AG04449 (cell line): ENCODE results near the gene TBCEL.

Experiments
- CTCF ChIA-PET: fragments of 350-600 bp; formaldehyde crosslinking; extraction: SDS; loops from one replicate; lab custom pipeline; 2021; ENCODE audit warnings: antibody characterized with exemption; lab: Yijun Ruan, JAX
- POLR2A ChIA-PET: fragments of 400-600, 350-600 bp; formaldehyde crosslinking; extraction: SDS; loops from one replicate; lab custom pipeline; 2020; ENCODE audit warnings: antibody characterized with exemption, inconsistent platforms; lab: Yijun Ruan, JAX
- DNase-seq: peaks from one replicate; pipeline ENCODE4 v3.0.0-alpha.2; 2010; ENCODE audit warnings: low read depth, low spot score
- H3K4me3 ChIP-seq: 2 replicates; pipeline ENCODE4 v1.5.1; 2011; ENCODE audit warnings: low read depth, mild to moderate bottlenecking, control low read depth, low read length
- TF ChIP-seq, protein P1 (sequence below): IDR thresholded peaks from one replicate; pipeline ENCODE4 v1.5.1; 2011; ENCODE audit warnings: mild to moderate bottlenecking, moderate library complexity, low read length, control low read depth, inconsistent platforms; ENCODE audit not compliant: insufficient read depth; ENCODE audit errors: missing control alignments

The TBCEL gene

DNA sequence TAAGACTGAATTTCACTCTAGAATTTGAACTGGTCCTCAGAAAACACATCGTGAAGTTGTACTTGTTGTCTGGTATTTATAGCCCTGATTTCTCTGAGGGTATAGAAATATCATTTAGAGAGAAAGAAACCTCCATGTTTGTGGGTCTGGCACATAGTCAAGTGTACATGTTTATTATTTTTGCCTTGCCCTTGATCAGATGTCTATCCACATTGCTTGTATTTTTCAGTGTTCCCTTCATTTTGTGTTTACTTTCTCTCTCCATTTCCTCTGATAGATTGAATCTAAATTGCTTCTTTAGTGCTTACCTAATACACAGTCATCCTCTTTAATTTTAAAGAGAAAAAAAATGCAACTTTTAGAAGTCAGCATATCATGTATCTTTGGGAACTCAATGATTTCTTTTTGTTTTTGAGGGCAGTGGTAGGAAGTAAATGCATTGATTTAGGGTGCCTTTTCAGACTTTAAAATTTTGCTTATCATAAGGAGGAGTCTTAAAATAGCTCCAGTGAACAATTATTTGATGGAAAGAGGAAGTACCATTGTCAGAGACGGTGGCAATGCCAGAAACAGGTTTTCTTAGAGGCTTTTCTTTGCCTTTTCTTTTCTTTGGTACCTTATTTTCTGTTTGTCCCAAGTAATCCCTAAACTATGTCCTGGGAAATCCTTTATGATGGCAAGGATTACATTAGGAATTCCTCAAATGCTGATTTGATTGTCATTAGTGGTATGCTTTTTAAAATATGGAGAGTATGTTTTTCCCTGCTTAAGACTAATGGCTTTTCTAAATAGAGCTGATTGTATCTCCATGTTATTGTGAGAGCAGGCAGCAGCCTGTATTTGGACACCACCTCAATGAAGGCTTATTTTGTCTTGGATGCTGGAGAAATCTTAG is 47.3 kb downstream of the TBCEL start:
- DNase-seq: no peak
- ChIA-PET CTCF (no interaction called here), POLR2A (no interaction called here)
- H3K4me3 ChIP-seq: no peak overlapping the region
- TF ChIP-seq, protein P1, sequence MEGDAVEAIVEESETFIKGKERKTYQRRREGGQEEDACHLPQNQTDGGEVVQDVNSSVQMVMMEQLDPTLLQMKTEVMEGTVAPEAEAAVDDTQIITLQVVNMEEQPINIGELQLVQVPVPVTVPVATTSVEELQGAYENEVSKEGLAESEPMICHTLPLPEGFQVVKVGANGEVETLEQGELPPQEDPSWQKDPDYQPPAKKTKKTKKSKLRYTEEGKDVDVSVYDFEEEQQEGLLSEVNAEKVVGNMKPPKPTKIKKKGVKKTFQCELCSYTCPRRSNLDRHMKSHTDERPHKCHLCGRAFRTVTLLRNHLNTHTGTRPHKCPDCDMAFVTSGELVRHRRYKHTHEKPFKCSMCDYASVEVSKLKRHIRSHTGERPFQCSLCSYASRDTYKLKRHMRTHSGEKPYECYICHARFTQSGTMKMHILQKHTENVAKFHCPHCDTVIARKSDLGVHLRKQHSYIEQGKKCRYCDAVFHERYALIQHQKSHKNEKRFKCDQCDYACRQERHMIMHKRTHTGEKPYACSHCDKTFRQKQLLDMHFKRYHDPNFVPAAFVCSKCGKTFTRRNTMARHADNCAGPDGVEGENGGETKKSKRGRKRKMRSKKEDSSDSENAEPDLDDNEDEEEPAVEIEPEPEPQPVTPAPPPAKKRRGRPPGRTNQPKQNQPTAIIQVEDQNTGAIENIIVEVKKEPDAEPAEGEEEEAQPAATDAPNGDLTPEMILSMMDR: no peak

DNA sequence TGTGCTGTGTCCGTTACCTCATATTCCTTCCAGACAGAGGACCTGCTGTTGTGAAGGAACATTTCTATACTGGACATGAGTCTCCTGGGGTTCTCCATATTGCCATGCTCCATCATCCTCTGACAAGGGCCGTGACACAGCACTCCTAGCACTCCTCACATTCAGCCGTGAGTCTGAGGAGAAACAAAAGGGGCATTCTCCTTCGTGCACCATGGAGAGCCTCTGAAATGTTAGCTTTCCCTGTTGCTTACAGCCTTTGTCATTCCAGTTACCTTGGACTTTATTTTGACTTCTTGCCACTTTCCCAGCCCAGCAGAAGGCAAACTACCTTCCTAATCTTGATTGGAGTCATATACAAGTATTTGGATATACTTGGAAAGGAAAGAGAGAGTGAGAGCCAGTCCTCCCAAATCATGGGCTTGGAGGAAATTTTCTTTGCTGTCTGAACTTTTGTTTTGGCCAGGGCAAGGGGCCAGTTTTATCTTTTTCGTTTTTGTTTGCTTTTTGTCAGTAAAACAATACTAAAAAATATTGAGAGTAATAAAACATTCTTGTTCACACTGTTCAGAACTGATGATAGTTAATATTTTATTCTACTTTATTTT is 48.0 kb downstream of the TBCEL start:
- TF ChIP-seq, protein P1: no peak
- ChIA-PET POLR2A (no interaction called here), CTCF (no interaction called here)
- H3K4me3 ChIP-seq: no peak overlapping the region
- DNase-seq: no peak

DNA sequence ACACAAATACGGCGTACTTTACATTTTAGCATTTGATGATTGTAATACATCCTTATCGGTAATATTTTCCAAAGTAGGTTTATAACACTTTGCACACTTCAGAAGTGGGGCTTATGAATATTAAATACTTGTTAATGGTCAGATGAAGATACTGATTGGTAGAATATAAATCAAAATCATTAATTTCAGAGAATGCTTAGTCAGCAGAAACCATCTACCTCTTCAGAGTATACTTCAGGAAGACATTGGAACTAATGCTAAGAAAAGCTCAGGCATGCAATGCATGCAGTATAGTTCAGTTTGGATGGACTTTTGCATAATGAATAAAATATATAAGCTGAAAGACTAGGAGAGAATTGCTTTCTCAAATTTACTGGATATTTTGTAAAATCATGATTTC is 57.4 kb downstream of the TBCEL start:
- CTCF ChIA-PET: no interaction called here
- POLR2A ChIA-PET: no interaction called here
- TF ChIP-seq, protein P1: no peak
- no peak for DNase-seq
- no peak overlapping the region for H3K4me3 ChIP-seq

DNA sequence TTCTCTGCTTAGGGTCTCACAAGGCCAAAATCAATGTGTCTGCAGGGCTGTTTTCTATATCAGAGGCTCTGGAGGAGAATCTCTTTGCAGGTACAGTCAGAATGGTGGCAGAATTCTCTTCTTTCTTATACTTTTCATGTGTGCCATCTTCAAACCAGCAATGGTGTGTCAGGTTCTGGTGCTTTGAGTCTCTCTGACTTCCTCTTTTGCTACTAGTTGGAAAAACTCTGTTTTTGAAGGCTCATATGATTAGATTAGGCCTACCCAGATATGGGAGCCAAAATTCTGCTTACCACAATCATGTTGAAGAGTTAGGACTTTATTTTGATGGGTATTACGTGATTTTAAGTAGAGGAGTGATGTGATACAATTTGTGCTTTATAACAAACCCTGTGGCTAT is 58.3 kb downstream of the TBCEL start:
- ChIA-PET POLR2A (no interaction called here), CTCF (interaction anchor here (0.9 kb wide), 1 partner anchor 1424 kb away, joined by 3 read pairs; no protein-coding TSS in a partner anchor)
- DNase-seq: no peak
- no peak overlapping the region for H3K4me3 ChIP-seq
- TF ChIP-seq, protein P1: no peak

DNA sequence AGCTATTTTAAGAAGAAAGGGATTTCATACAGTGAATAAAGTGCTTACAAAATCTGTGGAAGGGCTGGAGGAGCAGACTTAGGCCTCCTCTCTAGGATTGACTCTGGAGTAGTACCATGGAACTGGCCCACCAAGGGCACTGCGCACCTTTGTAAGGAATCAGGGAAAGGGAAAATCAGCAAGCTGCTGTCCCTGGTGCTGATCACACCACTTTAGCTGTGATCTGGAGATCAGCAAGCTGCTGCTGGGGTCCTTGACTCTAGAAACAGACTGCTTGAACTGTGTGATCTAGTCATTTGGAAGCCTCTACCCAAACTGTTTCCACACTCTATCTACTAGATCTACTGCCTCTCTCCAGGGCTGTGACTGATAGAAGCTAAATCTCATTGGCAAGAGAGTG is 58.8 kb downstream of the TBCEL start:
- no peak overlapping the region for H3K4me3 ChIP-seq
- ChIA-PET POLR2A (no interaction called here), CTCF (interaction anchor here (0.9 kb wide), 1 partner anchor 1423 kb away, joined by 3 read pairs; no protein-coding TSS in a partner anchor)
- TF ChIP-seq, protein P1: no peak
- DNase-seq: no peak

DNA sequence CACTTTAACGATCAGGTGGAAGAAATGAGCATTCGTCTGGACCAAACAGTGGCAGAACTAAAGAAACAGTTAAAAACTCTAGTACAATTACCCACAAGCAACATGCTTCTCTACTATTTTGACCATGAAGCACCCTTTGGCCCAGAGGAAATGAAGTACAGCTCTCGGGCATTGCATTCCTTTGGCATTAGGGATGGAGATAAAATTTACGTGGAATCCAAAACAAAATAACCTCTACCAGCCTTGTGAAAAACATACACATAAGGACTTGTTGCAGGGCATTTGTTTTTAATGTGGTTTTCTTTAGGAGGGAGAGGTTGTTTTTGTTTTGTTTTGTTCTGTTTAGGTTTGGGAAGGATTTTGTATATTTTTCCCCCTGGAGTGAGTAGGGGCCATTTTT is 63.0 kb downstream of the TBCEL start:
- ChIA-PET POLR2A (no interaction called here), CTCF (no interaction called here)
- H3K4me3 ChIP-seq: no peak overlapping the region
- TF ChIP-seq, protein P1: no peak
- peak; percentile 21 for DNase-seq
